GM12878 (cell line): ENCODE results near the gene CSF1R. TPM values are rescaled to one million over a fixed set of nuclear protein-coding genes. Genes with fewer than 3 reads are reported as not detected.
A peak's percentile ranks its signal among the peaks of the same experiment; 100 is the strongest.

ENCODE experiments used
- ATAC-seq: fragments of 200-7000 bp; cut with Tn5 transposase; 3 replicates; pipeline ENCODE4 v1.9.1; 2020; ENCODE audit warnings: mild to moderate bottlenecking, moderate library complexity
- BruUV-seq: library from RNA; stranded (reverse); fragments of 400-500 nt; replicated peaks from 2 replicates; lab custom pipeline; 2021; lab: Mats Ljungman, UMichigan
- CTCF ChIA-PET: fragments of 300-600 bp; sonication (Branson Sonifier 250); formaldehyde crosslinking; extraction: SDS; loops from one replicate; lab custom pipeline; 2021; ENCODE audit warnings: inconsistent platforms; lab: Yijun Ruan, JAX
- POLR2A ChIA-PET: fragments of 350-600 bp; formaldehyde crosslinking; extraction: SDS; loops from one replicate; lab custom pipeline; 2021; ENCODE audit warnings: inconsistent platforms; lab: Charles Lee
- RAD21 ChIA-PET: fragments of 300-600 bp; sonication (Branson Sonifier 250); formaldehyde crosslinking; loops from one replicate; lab custom pipeline; 2023; ENCODE audit warnings: antibody characterized with exemption; ENCODE audit not compliant: unreplicated experiment; lab: Charles Lee
- SMC1A ChIA-PET: fragments of 300-600 bp; sonication (Branson Sonifier 250); formaldehyde crosslinking; loops from one replicate; lab custom pipeline; 2023; ENCODE audit not compliant: unreplicated experiment, uncharacterized antibody; lab: Charles Lee
- DNase-seq: peaks from one replicate; pipeline ENCODE4 v3.0.0-alpha.2; 2011; ENCODE audit warnings: low read depth, low spot score
- FAIRE-seq: peaks from 3 replicates; lab custom pipeline; 2011; peaks lifted over from hg19 to GRCh38; lab: Jason Lieb, UNC
- H2AFZ ChIP-seq: 2 replicates; pipeline ENCODE4 v1.6.0; 2011; ENCODE audit warnings: low read depth, low read length, control low read depth; ENCODE audit not compliant: control insufficient read depth
- H3K27ac ChIP-seq: 2 replicates; pipeline ENCODE4 v1.5.1; 2011; ENCODE audit warnings: control low read depth; ENCODE audit not compliant: control insufficient read depth, insufficient read depth
- H3K27me3 ChIP-seq, 2 experiments: replicated peaks in 1 of 2; 2 replicates each; pipeline versions ENCODE4 v1.6.0 to v1.6.1; 2011; ENCODE audit warnings: low read length in 1 of 2; ENCODE audit not compliant: control insufficient read depth in 2 of 2, insufficient read depth in 2 of 2
- H3K36me3 ChIP-seq, 2 experiments: 2 replicates each; pipeline ENCODE4 v1.5.1; 2011; ENCODE audit warnings: low read length in 1 of 2; ENCODE audit not compliant: control insufficient read depth in 2 of 2, insufficient read depth in 2 of 2
- H3K4me1 ChIP-seq: 2 replicates; pipeline ENCODE4 v1.6.1; 2011; ENCODE audit warnings: mild to moderate bottlenecking, low read length, moderate library complexity, mixed read lengths; ENCODE audit not compliant: control insufficient read depth, insufficient read depth
- H3K4me2 ChIP-seq: 2 replicates; pipeline ENCODE4 v1.6.0; 2011; ENCODE audit warnings: control low read depth; ENCODE audit not compliant: control insufficient read depth, insufficient read depth
- H3K4me3 ChIP-seq: fragments of 200-600 bp; sonication (generic); 2 replicates; pipeline ENCODE4 v1.5.1; 2016
- H3K79me2 ChIP-seq: 2 replicates; pipeline ENCODE4 v1.6.0; 2011; ENCODE audit warnings: low read length; ENCODE audit not compliant: control insufficient read depth, insufficient read depth
- H3K9ac ChIP-seq: 2 replicates; pipeline ENCODE4 v1.8.0; 2011; ENCODE audit warnings: low read length, control low read depth, mixed read lengths; ENCODE audit not compliant: control insufficient read depth, insufficient read depth
- H3K9me3 ChIP-seq: replicated peaks from 3 replicates; pipeline ENCODE4 v1.5.1; 2011; ENCODE audit warnings: mild to moderate bottlenecking, low read length; ENCODE audit not compliant: control insufficient read depth, insufficient read depth
- H4K20me1 ChIP-seq: 2 replicates; pipeline ENCODE4 v1.6.0; 2011; ENCODE audit not compliant: control insufficient read depth, insufficient read depth
- CEBPB ChIP-seq, 2 experiments: fragments of 150-350 bp in 1 of 2; IDR thresholded peaks; 2 replicates each; pipeline ENCODE4 v1.6.1; 2012 to 2014; ENCODE audit warnings: low read depth in 2 of 2, low read length in 2 of 2, borderline replicate concordance in 1 of 2, inconsistent platforms in 1 of 2
- MEF2A ChIP-seq: IDR thresholded peaks from 2 replicates; pipeline ENCODE4 v1.6.1; 2011; ENCODE audit warnings: low read depth, mild to moderate bottlenecking, low read length, moderate library complexity; ENCODE audit not compliant: insufficient read depth
- PAX8 ChIP-seq: fragments of 450-650 bp; IDR thresholded peaks from 2 replicates; pipeline ENCODE4 v1.6.1; 2017; ENCODE audit warnings: mild to moderate bottlenecking, moderate library complexity
- POLR2A ChIP-seq: IDR thresholded peaks from 2 replicates; pipeline ENCODE4 v1.6.1; 2011; ENCODE audit warnings: low read depth, mild to moderate bottlenecking, low read length
- RFX5 ChIP-seq: IDR thresholded peaks from 2 replicates; pipeline ENCODE4 v1.6.1; 2011; ENCODE audit warnings: low read depth, low read length, improper control_type of control experiment
- RUNX3 ChIP-seq: IDR thresholded peaks from 2 replicates; pipeline ENCODE4 v1.6.1; 2012; ENCODE audit warnings: low read length, inconsistent platforms
- TARDBP ChIP-seq: IDR thresholded peaks from 2 replicates; pipeline ENCODE4 v1.6.1; 2016; ENCODE audit warnings: borderline replicate concordance
- USF2 ChIP-seq: IDR thresholded peaks from 2 replicates; pipeline ENCODE4 v1.6.1; 2011; ENCODE audit warnings: low read depth, low read length, improper control_type of control experiment, borderline replicate concordance
- ZNF24 ChIP-seq: fragments of 450-650 bp; IDR thresholded peaks from 2 replicates; pipeline ENCODE4 v1.6.1; 2017; ENCODE audit warnings: antibody characterized with exemption, mild to moderate bottlenecking
- WGBS: methylation state at CpG from one replicate; pipeline ENCODE4 v1.1.6; 2016; ENCODE audit warnings: low lambda C conversion rate; ENCODE audit not compliant: insufficient replicate concordance, insufficient coverage; ENCODE audit errors: missing lambda C conversion rate; 5-methylcytosine and 5-hydroxymethylcytosine counted together
- in situ Hi-C: fragments of 300-500 bp; cut with MboI; formaldehyde crosslinking; loops from 9 replicates; pipeline ENCODE4 v1.14.3; 2018; ENCODE audit warnings: mixed read lengths
- intact Hi-C: fragments of 100-400 bp; cut with micrococcal nuclease; formaldehyde crosslinking; loops from one replicate; pipeline ENCODE4 v1.14.2; 2022; ENCODE audit not compliant: unreplicated experiment
- polyA plus RNA-seq, 11 experiments: library from polyadenylated mRNA; depleted of rRNA in 4 of 11; unstranded in 6 of 11; stranded (reverse) in 5 of 11; fragments of >200 nt; fragmentation: Nextera tagmentation in 4 of 11; fragmentation: Illumina TruSeq in 1 of 11; extraction: Ambion mirVana in 4 of 11; extraction: Trizol in 1 of 11; gene quantifications; 1 replicate in 1 of 11; 2 replicates in 10 of 11; pipeline versions ENCODE4 v1.2.1 to v1.2.3, GENCODE V29; 2011 to 2016; ENCODE audit warnings: inconsistent platforms in 2 of 11, missing spikeins in 2 of 11, low read depth in 1 of 11
- total RNA-seq, 4 experiments: library from RNA; depleted of rRNA in 3 of 4; stranded (reverse); fragments of >200 nt in 3 of 4; fragmentation: Illumina TruSeq in 1 of 4; extraction: Trizol in 1 of 4; gene quantifications; 2 replicates each; pipeline versions ENCODE4 v1.2.1 to v1.2.3, GENCODE V29; 2013 to 2021

CSF1R gene
- total and polyA plus RNA-seq, 10 of the 15 experiments (the other 5 are each of a cell fraction or from before 2014, with no cell fraction given): 0.35 to 3.6 (median 1.2) TPM

GRCh38 chr5:150052956-150053712, 33.2 kb downstream of the CSF1R start (continued):
- TF ChIP-seq PAX8 (no peak), ZNF24 (no peak), RUNX3 (no peak), TARDBP (no peak), CEBPB (IDR thresholded peaks at IDR 0.05; ENCODE audit: borderline replicate concordance in 1 of 2, low read depth in 2 of 2, low read length in 2 of 2) (no peak), RFX5 (no peak), USF2 (no peak)

GRCh38 chr5:150052226-150052955, 34.0 kb downstream of the CSF1R start:
- Histone ChIP-seq H3K79me2 (no peaks in the 10 kb centered on the region), H3K36me3 (peaks cover 25 to 48% of the 10 kb centered on the region in 2 experiments), H3K27ac (no peak overlapping the region), H2AFZ (no peak overlapping the region), H3K4me3 (no peak overlapping the region), H3K9me3 (no peaks in the 10 kb centered on the region), H3K4me1 (no peaks in the 10 kb centered on the region), H3K4me2 (no peak overlapping the region), H3K9ac (no peak overlapping the region), H4K20me1 (no peaks in the 10 kb centered on the region), H3K27me3 (no peaks in the 10 kb centered on the region)
- ATAC-seq (no peak), FAIRE-seq (no peak), DNase-seq (no peak)
- ChIA-PET POLR2A (no interaction called here), CTCF (no interaction called here), SMC1A (no interaction called here), RAD21 (no interaction called here)
- 78% methylated on average over 6 of the region's 6 CpGs for WGBS
- BruUV-seq: TSS peak; percentile 17
- intact Hi-C loops: no loop called here
- in situ Hi-C loops: no loop called here
- TF ChIP-seq PAX8 (no peak), POLR2A (0 out of 2 replicates have a peak, but pooled peaks have one; percentile 4), MEF2A (no peak)
- TF ChIP-seq, all 136 proteins: peak for 1
